ENCODE measurements around the gene PERCC1. TPM values are rescaled to one million over a fixed set of nuclear protein-coding genes. Genes with fewer than 3 reads are reported as not detected.

The PERCC1 gene
- total RNA-seq, 5 donors from 2014 or later (not counting 1 experiment from before 2014, with no cell fraction given): 0.36 to 1.6 (median 0.90) TPM

Other genes starting within 250 kb of the PERCC1 start
- gene TPSG1, start 205.8 kb upstream of the PERCC1 start, total RNA-seq: not detected
- gene TPSB2, start 200.9 kb upstream of the PERCC1 start, total RNA-seq: 1 to 10 TPM in 1 of 5 donors, under 1 TPM in 3, not detected in 1; 0.32 to 4.3 (median 0.52) TPM
- 1 to 10 TPM in 2 of 5 donors, under 1 TPM in 1, not detected in 2; 0.39 to 1.6 (median 1.2) TPM for gene TPSAB1, start 190.4 kb upstream of the PERCC1 start, total RNA-seq
- gene TPSD1, start 175.0 kb upstream of the PERCC1 start, total RNA-seq: under 1 TPM in 4 of 5 donors, not detected in 1; 0.28 to 0.40 (median 0.31) TPM
- 100 to 1,000 TPM; 173 to 247 (median 190) TPM for gene UBE2I, start 121.4 kb upstream of the PERCC1 start, total RNA-seq
- gene BAIAP3, start 97.4 kb upstream of the PERCC1 start, total RNA-seq: 10 to 100 TPM in 4 of 5 donors, 1 to 10 TPM in 1; 9.1 to 12.8 (median 12.7) TPM
- 10 to 100 TPM; 25.4 to 53.1 (median 48.1) TPM for gene TSR3, start 79.2 kb upstream of the PERCC1 start, total RNA-seq
- 10 to 100 TPM; 42.6 to 66.5 (median 63.1) TPM for gene GNPTG, start 79.1 kb upstream of the PERCC1 start, total RNA-seq
- gene UNKL, start 16.4 kb upstream of the PERCC1 start, total RNA-seq: 100 to 1,000 TPM in 3 of 5 donors, 10 to 100 TPM in 2; 85.3 to 131 (median 113) TPM
- gene UQCC4, start 10.3 kb upstream of the PERCC1 start, total RNA-seq: 10 to 100 TPM in 3 of 5 donors, 1 to 10 TPM in 2; 8.4 to 12.9 (median 10.8) TPM
- gene CCDC154, start 13.5 kb downstream of the PERCC1 start, total RNA-seq: 1 to 10 TPM; 2.5 to 9.3 (median 6.5) TPM
- gene CLCN7, start 44.0 kb downstream of the PERCC1 start, total RNA-seq: 100 to 1,000 TPM in 3 of 5 donors, 10 to 100 TPM in 2; 77.1 to 141 (median 114) TPM
- gene PTX4, start 57.9 kb downstream of the PERCC1 start, total RNA-seq: under 1 TPM in 1 of 5 donors, not detected in 4; 0.26 TPM
- 10 to 100 TPM; 36.0 to 73.0 (median 56.1) TPM for gene TELO2, start 62.3 kb downstream of the PERCC1 start, total RNA-seq
- 100 to 1,000 TPM in 3 of 5 donors, 10 to 100 TPM in 2; 33.1 to 158 (median 115) TPM for gene TMEM204, start 102.6 kb downstream of the PERCC1 start, total RNA-seq
- 10 to 100 TPM in 2 of 5 donors, 1 to 10 TPM in 3; 5.5 to 19.8 (median 8.1) TPM for gene IFT140, start 181.0 kb downstream of the PERCC1 start, total RNA-seq
- gene CRAMP1, start 181.3 kb downstream of the PERCC1 start, total RNA-seq: 10 to 100 TPM; 26.4 to 36.4 (median 33.0) TPM
- 10 to 100 TPM; 13.8 to 51.1 (median 41.3) TPM for gene JPT2, start 247.2 kb downstream of the PERCC1 start, total RNA-seq

All from T-cell (primary cell).